HepG2 (cell line): Measurements from ENCODE around the gene CAB39. TPM values are rescaled to one million over a fixed set of nuclear protein-coding genes. Genes with fewer than 3 reads are reported as not detected.
A peak's percentile ranks its signal among the peaks of the same experiment; 100 is the strongest.

Experiments
- AFF4 ChIP-seq: sonication (generic); formaldehyde crosslinking; IDR thresholded peaks from 2 replicates; pipeline ENCODE4 v1.4.0; 2020; ENCODE audit warnings: missing genetic modification reagents
- HMGXB4 ChIP-seq, 2 experiments: sonication (generic) in 1 of 2; formaldehyde crosslinking in 1 of 2; IDR thresholded peaks; 2 replicates each; pipeline versions ENCODE4 v1.4.0 to v1.6.1; 2018 to 2020; ENCODE audit warnings: missing genetic modification reagents in 2 of 2, borderline replicate concordance in 1 of 2, low read depth in 1 of 2, mild to moderate bottlenecking in 1 of 2, missing biosample characterization in 1 of 2
- MTERF4 ChIP-seq: sonication (generic); formaldehyde crosslinking; IDR thresholded peaks from 2 replicates; pipeline ENCODE4 v1.8.0; 2023; ENCODE audit warnings: mild to moderate bottlenecking, missing genetic modification reagents
- NRL ChIP-seq: sonication (generic); formaldehyde crosslinking; IDR thresholded peaks from 2 replicates; pipeline ENCODE4 v1.5.0; 2020; ENCODE audit warnings: missing genetic modification reagents, mild to moderate bottlenecking, moderate library complexity, borderline replicate concordance
- SP5 ChIP-seq: IDR thresholded peaks from 2 replicates; pipeline ENCODE4 v1.6.1; 2016; ENCODE audit warnings: low read depth, borderline replicate concordance
- ZBTB40 ChIP-seq, 2 experiments: fragments of 450-650 bp in 1 of 2; sonication (generic) in 1 of 2; formaldehyde crosslinking in 1 of 2; IDR thresholded peaks; 2 replicates each; pipeline versions ENCODE4 v1.6.1 to v1.8.0; 2016 to 2022; ENCODE audit warnings: antibody characterized with exemption in 1 of 2, mild to moderate bottlenecking in 1 of 2, missing genetic modification reagents in 1 of 2
- ZNF589 ChIP-seq: sonication (generic); formaldehyde crosslinking; conservative IDR thresholded peaks from 2 replicates; pipeline ENCODE4 v1.8.0; 2022; ENCODE audit warnings: mild to moderate bottlenecking, moderate library complexity, missing genetic modification reagents
- polyA plus RNA-seq, 8 experiments: library from polyadenylated mRNA; depleted of rRNA in 3 of 8; stranded (reverse) in 7 of 8; unstranded in 1 of 8; fragments of >200 nt; fragmentation: Illumina TruSeq in 4 of 8; extraction: Trizol in 4 of 8; gene quantifications; 2 replicates each; pipeline versions ENCODE4 v1.2.1 to v1.2.3, GENCODE V29; 2011 to 2016; ENCODE audit warnings: low read depth in 4 of 8, missing spikeins in 1 of 8, mixed read lengths in 1 of 8; ENCODE audit not compliant: insufficient read depth in 1 of 8
- total RNA-seq, 5 experiments: library from RNA; depleted of rRNA; stranded (reverse); fragments of >200 nt; fragmentation: Illumina TruSeq; extraction: Trizol; gene quantifications; 2 replicates each; pipeline ENCODE4 v1.2.3, GENCODE V29; 2016; ENCODE audit warnings: low read depth in 1 of 5

The CAB39 gene
- total and polyA plus RNA-seq, 2 of the 13 experiments (the other 11 are each of a cell fraction or from before 2014, with no cell fraction given), result 19.3 to 45.3 TPM

- TF ChIP-seq HMGXB4 (CRISPR knock-in tag; IDR thresholded peaks at IDR 0.05; ENCODE audit: borderline replicate concordance in 1 of 2, low read depth in 1 of 2) (peak in 1 of 2 experiments; percentile 48; a peak in 1 of 4 replicates), AFF4 (no peak), SP5 (CRISPR knock-in tag) (no peak), ZNF589 (CRISPR knock-in tag) (no peak), NRL (CRISPR knock-in tag) (peak; percentile 45; the same call in 1 of the 2 replicates), MTERF4 (CRISPR knock-in tag) (0 out of 2 replicates have a peak, but pooled peaks have one; percentile 44), ZBTB40 (IDR thresholded peaks at IDR 0.05) (no peak), ZBTB40 (CRISPR knock-in tag; IDR thresholded peaks at IDR 0.05) (0 out of 2 replicates have a peak, but pooled peaks have one; percentile 47)
Measured at GRCh38 chr2:230865766-230866755, 153.4 kb downstream of the CAB39 start (continued).
